Activated CD4-positive, alpha-beta T cell treated with anti-CD3 and anti-CD28 coated beads, Interleukin-10, Interleukin-2, amounts not matched to agents 100 ng/mL and 50 ng/mL, durations not matched to agents 16 hours and 8 hours (primary cell): Measurements from ENCODE around the gene H2BK1.

ENCODE experiments used
- DNase-seq: peaks from one replicate; pipeline ENCODE4 v3.0.0-alpha.2; 2020

H2BK1 gene

DNA sequence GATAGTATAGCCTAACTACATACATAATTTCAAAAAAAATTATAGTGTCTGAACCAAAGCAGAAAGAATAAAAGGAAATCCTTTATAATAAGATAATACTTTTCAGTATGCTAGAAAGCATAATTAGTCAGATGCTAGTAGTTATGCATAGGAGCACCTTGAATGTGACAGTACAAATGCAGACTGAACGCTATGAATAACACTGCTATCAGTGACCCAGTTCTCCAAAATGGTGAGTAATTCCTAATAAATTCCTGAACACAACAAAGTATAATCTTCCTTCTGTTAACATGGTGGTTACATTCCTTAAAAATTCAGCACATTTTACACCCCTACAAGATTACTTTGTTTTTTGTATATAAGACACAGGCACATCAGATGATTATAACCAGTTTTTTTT, 20.8 kb upstream of the H2BK1 start:
- DNase-seq = no peak

DNA sequence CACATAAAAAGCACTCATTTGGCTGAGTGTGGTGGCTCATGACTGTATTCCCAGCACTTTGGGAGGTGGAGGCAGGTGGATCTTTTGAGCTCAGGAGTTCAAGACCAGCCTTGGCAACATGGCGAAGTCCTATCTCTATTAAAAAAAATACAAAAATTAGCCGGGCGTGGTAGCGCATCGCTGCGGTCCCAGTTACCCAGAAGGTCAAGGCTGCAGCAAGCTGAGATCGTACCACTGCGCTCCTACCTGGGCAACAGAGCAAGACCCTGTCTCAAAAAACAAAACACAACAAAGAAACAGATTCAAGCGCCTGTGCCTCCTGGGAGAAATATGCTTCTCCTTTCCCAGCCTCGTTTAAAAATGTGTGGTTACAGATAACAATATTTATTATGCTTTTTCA, 19.0 kb upstream of the H2BK1 start:
- no peak for DNase-seq

DNA sequence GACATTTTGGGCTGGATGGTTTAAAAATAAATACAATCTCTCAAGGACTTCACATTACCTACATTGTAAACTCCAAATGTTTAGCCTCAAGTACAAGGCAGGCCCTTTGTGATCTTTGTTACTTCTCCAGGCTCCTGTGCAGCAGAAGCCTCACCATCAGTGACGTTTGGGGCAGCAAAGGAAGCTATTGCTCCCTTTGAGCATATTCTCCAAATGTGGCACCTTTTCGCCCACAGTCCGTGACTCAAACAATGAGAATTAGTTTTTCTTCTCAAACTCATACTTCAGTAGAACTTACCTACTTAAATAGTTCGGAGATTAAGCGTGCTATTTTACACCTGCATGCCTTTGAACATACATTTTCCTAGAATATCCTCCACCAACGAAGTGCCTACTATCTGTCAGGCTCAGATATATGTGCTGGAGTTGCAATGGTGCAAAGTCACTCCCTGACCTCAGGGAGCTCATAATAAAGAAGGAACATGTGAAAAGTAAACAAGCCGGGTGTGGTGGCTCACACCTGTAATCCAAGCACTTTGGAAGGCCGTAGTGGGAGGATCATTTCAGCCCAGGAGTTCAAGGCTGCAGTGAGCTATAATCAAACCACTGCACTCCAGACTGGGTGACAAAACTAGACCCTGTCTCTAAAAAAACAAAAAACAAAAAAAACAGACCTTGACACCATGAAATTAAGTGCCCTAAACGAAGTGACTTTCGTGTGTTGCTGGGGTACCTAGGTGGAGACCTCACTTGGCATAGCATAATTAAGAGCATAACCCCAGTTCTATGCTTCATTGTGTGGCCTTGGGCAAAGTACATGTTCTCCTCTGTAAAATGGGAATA, 18.0 kb upstream of the H2BK1 start:
- DNase-seq = no peak

DNA sequence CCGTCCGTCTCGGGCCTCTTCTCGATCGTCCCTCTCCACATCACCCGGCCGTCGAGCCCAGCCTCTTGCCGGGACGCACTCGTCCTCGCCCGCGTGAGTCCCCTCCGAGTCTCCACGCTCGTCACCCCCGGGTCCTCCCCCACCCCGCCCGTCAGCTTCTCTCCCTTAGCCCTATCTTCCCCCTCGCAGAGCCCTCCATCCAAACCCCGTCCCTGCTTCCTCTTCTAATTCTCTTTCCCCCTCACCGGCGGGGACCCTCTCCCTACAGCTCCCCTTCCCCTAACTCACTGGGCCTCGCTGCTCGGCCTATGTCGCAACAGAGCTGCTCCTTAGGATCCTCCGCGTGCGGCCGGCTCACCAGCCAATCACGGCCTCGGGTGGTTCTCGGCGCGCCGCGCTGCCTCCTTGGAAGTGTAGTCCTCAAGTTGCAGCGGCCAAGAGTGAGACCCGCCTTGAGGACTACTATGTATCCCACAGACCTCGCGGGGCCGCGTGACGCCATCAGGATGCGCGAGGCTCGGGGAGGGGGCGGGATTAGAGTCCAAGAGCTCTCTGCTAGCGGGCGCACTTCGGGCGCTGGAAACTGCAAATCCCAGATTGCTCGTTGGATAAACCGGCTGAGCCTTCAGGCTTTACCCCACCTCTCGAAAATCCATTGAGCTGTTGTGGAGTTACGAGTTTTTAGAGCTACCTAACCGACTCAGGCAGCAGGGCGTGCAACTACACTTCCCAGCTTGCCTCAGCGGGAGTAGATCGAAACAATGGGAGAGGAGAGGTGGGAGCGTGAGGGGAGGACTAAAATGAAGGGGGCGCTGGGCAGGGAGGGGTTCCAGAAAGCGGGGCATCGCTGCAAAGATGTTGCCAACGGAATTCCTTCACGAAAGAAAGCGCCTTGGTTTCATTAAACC, 16.8 kb upstream of the H2BK1 start, which contains the start of gene ABCF2:
Gene ABCF2, minus strand, starts transcription at position 331 of the 908 bp plus-strand sequence. CDS start 747 bp downstream, outside the sequence.
- peak; percentile 99 for DNase-seq

DNA sequence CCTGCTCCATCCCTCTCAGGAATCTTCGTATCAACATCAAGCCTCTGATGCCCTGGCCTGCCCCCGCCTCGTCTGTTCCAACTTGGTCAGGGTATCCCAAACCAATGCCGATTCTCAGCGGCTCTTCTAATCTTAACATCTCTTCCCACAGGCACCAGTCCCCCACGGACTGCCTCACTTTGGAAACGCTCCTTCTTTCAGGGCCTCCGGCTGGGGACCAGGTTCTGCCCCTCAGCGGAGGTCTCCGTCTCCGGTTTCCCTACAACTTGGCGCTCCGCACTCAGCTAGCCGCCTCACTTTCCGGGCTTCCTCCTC, 16.2 kb upstream of the H2BK1 start:
- no peak for DNase-seq

DNA sequence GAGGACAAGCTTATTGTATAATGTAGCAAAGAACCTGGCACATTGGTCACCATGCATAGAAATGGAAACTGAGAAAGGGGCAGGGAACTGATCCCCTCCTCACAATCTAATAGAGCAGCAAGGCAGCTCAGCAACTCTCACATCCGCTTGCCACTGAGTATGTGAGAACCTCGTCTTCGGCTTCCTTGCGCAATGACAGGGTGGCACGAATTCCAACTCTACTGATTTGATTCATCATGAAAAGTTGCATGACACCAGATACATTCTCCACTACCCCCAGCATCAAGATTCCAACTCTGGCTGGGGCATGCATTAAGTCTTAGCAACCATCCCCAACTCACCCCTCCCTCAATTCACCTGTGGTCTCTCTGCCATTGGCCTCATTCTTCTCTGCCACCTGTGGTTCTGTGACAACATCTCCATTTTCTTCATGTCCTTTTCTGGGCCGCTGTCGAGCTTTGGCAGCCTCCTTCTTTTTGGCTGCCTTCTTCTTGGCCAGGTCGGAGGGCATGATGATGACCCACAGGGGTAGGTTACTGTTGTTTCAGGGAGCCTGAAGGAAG, 15.7 kb upstream of the H2BK1 start:
- DNase-seq = peak; percentile 37

DNA sequence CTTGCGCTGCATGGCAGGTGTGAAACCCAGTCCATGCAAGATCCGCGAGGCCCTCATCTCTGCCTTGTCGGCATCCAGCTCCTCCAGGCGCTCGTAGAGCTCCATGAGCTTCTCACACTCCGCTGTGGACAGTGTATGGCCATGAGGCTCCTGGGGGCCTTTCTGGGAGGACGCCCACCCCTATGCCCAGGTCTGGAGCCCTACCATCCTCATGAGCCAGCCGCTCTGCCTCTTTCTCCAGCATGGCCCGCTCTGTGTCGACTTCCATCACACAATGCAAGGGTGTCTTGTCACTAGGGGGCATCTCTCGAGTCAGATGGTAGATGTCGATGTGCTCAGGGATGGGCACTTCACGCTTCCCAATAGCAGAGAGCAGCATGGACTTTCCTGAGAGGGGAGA, 13.4 kb upstream of the H2BK1 start:
- no peak for DNase-seq

DNA sequence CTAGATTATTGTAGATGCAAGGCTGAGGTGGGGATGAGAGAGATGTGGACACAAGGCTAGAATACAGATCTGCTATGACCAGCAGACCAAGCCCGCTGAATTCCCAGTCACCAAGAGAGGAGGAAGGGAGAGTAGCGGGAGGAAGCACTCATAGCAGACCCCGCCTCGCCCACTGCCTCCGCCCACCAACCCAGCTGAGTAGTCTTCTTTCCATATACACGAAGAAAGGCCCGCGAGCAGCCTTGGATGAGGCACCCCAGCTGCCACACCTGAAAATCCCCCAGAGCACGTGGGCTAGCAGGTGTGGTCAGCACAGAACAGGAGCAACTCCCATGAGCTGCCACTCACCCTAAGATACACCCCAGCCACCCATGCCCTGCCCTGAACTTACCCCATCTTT, 7.9 kb upstream of the H2BK1 start:
- DNase-seq = no peak

DNA sequence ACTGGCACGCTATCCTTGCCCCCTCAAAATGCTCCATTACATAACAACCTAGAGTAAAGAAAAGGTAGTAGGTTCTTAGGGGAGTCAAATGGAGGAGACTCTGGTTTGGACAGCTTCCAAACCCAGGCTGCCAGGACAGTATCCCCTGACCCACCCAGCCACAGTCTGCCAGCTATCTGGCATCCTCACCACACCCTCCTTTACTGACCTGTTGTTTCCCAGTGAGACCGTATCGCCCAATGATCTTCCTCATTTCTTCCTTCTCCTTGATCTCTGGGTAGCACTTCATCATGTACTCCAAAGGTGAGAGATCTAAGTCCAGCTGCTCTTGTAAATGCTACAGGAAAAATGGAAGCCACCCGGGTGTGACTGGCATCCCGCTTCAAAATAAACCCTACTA, 5.1 kb upstream of the H2BK1 start:
- no peak for DNase-seq

DNA sequence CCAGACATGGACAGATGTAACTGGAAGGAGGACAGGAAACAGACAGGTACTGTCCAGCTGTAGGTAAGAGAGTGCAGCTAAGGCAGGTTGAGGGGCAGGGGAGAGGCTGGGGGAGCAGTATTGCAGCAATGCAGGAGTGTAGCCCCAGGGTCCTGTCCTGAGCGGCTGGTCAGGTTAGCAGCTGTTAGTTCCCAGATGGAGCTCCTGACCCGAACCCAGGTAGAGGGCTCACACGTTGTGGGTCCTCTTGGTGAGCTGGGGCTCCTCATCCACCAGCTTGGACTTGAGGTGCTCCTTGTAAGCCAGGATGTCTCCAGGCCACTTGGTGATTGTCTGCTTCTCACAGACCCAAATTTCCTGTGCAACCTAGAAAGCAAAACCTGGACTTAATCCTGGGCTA, 3.5 kb upstream of the H2BK1 start:
- DNase-seq = no peak

DNA sequence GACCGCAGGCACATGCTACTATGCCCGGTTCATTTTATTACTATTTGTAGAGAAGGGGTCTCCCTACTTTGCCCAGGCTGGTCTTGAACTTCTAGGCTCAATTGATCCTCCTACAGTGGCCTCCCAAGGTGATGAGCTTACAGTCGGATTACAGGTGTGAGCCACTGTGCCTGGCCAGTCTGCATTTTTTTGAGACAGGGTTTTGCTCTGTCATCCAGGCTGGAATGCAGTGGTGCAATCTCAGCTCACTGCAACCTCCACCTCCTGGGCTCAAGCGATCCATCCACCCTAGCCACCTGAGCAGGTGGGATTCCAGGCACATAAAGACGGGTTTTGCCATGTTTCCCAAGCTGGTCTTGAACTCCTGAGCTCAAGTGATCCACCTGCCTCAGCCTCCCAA, 2.3 kb upstream of the H2BK1 start:
- no peak for DNase-seq

DNA sequence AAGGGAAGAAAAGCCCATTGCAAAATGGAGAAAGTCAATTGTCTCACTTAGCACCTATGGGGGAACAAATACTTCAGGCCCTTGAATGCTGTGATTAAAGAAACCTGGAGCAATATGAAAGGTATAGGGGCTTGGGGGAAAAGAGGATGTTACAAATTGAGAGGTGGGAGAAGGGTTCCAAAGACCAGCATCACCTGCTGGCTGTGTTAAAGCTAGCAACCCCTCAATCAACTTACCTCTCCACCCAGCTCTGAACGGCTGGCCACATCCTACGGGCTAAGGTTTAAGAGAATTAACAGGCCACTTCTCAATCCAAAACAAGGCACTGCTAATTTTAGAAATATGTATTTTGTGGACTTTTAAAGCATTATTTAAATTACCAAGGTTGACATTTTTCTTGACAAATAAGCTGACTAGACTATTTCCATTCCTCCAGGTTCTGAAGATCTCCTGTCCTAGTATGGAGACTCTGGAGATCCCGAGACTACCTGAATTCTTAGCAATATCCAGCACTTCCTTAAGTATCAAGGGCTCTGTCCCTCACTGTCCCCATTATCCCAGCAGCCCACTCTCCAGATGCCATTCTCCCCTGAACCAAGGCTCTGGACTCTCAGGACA, 976 bp upstream of the H2BK1 start:
- no peak for DNase-seq

DNA sequence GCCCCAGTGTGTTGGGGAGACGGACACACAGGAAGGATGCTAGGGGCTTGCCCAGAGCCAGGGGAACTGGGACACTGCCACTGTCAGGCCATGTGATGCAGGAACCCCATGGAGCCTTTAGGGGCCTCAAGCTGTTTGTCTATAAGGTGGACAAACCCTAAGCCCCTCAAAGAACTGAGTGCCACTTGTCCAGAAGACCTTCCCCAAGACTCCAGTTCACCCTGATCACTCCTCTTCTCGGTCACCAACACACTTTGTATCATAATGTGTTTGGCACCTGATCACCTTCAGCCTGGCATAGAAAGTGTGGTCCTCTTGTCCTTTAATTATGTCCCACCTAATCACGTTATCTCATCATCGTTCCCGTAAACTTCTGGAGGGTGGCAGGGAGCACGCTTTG, 700 bp downstream of the H2BK1 start:
- DNase-seq = no peak

DNA sequence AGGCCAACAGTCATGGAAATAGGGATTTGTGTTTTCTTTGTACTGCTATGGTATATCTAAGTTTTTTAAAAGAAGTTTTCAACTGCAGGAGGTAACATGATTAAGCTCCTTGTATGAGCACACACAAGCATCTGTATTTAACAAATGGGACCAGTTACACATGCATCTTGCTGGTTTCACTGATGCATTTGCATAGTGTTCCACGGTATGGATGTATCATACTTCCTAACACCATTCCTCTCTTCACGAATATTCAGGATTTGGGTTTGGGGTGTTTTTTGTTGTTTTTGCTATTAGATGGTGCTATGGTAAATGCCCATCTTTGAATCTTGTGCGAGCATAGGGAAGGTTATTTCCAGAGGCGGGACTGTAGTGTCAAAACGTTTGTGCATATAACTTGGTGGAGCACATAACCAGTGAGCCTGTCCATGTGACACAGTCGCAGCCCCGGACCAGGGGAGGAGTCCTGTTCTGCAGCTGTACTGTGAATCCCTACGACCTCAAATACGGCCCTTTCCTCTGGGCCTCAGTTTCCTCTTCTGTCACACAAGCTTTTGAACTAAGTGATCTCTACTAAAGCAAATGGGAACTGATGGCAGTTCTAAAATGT, 1.9 kb downstream of the H2BK1 start:
- no peak for DNase-seq

DNA sequence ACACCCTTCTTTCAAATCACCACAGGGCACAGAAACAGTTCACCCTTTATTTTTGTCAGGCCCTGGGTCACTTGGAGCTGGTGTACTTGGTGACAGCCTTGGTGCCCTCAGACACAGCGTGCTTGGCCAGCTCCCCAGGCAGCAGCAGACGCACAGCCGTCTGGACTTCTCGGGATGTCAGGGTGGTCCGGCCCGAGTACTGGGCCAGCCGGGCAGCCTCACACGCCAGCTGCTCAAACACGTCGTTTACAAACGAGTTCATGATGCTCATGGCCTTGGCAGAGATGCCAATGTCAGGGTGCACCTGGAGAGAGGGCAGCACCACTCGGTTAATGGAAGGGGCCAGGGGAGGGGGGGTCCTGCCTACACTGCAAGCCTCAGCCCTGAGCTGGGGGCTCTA, 2.5 kb downstream of the H2BK1 start:
- no peak for DNase-seq

DNA sequence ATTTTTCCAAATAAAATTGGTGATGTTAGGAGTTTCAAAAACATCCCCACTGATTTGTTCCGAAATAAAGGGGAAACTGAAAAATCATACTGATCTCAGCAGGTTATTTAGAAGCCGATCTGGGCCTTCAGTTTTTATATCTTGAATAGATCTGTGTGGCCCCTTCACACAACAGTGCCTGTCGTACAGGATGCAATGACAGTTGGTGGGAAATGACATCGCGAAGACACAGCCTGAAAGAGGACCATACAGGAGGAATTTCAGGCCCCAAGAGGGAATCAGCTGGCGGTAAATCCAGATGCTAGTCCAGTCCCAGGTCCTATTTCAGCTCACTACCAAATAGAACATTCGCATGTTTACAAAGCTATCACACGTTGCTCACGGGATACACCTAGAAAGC, 3.0 kb downstream of the H2BK1 start:
- DNase-seq = no peak

DNA sequence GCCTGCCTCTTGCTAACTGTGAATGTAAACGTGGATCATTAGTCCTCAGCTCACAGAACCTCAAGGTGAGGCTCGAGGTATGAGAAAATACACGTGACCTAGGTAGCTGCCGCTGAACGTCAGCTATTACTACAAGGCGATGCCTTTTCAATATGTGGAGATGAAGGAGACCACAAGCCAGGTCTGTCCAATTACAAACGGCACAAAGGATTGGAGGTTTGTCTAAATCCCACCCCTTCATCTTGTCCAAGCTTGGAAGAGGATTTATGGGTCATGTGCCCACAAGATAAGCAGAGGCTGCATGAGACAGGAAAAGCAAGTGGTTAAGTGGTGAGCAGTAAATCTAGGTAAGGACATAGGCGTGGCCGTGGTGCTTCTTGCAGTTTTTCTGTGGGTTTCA, 3.4 kb downstream of the H2BK1 start:
- DNase-seq = peak; percentile 37

DNA sequence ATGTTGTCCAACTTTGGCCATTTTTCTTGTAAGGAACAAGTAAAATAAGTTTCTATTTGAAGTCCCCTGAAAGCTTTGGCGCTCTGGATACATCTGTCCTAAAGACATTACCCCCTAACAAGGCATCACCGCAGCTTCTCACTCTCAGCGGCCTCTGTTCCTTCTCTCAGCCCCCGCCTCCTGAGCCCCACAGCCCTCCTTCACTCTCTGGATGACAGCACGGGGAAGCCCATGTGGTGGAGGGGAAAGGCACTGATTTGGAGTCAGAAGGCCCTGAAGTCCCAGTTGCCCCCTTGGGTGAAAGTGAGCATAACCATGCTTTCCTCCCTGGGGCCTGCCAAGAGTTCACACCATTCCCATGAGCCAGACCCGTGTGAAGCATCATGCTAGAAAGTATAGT, 4.6 kb downstream of the H2BK1 start:
- no peak for DNase-seq

DNA sequence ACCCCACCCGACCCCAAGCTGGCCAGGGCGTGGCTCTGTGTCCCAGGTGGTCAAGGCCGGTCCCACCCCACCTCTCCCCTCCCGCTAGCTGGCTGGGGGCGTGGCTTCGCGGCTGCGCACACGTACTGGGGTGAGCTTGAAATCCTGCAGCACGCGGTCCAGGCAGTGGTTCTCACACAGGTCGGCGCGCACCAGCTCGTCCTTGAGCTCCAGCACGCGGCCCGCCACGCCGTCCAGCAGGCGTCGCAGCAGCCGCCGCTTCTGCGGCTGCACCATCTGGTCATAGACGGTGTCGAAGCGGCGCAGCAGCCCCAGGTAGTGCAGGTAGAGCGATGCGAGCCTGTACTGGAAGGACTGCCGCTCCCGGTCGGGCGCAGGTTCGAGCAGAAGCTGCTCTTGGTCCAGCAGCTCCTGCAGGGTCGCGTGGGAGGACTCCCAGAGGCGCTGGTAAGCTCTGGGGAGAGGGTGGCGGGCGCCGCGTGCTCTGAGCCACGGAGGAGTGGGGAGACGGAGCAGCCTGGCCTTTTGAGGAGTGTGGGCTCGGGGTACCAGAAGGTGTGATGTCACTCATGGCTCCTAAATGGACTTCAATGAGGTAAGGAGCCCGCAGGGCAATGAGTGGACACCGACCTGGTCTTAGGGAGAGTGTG, 5.8 kb downstream of the H2BK1 start:
- DNase-seq = no peak

DNA sequence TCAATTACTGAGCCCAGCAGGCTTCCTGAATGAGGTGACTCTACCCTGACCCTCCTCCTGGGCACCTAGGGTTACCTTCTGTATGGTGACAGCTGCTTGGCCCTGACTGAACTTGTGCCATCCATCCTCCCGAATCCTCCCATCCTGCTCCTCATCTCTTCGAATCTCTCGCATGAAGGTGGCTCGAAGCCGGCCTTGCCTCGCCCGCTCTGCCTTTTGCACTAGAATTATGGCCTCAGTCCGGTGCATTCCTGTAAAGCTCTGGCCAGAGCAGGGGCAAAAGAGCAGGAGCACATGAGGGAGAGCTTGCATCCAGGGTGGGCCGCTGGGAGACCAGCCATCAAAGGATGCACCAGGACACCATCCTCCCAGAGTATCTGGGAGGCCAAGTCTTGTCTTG, 7.5 kb downstream of the H2BK1 start:
- no peak for DNase-seq

DNA sequence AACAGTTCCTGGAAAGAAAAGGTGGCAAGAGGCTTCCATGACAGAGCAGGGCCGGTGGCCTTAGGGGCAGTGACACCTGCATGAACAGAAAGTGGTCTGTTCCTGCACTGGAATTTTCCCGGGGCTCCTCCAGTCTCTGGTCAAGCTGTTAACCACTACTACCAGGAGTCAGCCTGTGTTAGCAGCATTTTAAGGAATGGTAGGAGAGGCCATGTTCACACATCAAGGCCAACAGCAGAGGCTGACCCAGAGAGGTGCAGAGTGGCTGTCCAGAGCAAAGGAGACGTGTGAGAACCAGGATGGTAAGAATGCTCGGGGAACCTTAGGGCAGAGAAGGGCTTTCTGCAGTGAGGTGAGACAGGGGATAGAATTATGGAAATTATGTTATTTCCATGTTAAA, 8.5 kb downstream of the H2BK1 start:
- no peak for DNase-seq

DNA sequence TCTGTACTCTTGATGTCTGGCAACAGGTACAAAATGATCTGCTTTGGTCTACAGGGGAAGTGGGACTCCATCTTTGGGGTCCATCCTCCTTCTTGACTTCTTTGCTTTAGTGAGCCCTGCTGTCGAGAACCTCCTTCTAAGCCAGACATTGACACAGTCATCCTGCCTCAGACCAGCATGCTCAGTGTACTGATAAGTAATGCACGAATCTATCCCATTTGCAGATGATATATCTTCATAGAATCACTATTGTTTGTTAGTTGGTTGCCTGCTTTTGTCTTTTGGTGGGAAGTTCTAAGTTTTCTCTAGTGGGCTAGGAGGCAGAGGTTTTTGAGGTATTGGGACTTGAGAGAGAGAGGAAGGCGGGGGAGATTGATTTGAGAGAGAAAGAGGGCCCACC, 8.9 kb downstream of the H2BK1 start:
- DNase-seq = no peak
